HG02840 (cell line): Measurements from ENCODE around the gene TPD52L3.

Experiments
- ATAC-seq: cut with Tn5 transposase; IDR thresholded peaks from one replicate; pipeline ENCODE4 v1.9.1; 2021; ENCODE audit warnings: mild to moderate bottlenecking, moderate library complexity, moderate number of reproducible peaks; ENCODE audit not compliant: unreplicated experiment, low FRiP score

TPD52L3 gene

DNA sequence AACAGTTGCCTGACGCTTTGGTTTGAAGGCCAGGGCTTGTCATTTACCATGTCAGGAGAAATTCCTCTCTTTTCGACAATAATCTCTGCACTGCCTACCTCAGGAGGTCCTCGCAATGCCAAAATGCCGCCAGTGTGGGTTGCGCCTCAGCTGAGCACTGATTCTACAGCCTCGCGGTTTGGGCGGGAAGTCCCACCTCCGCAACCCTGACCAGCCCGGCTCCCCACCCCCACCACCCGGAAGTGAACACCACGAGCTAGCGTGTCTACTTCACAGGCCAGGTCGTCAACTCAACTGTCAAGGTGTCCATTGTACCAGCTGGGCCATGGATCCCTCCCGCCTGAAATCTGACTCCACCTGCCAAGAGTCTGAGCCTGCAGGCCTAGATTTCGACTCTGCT is at the start of gene TPD52L3:
TSS of gene TPD52L3 (plus strand) at position 273 of the 400 bp plus-strand sequence. CDS start 221 bp downstream, outside the sequence.
- no peak for ATAC-seq

DNA sequence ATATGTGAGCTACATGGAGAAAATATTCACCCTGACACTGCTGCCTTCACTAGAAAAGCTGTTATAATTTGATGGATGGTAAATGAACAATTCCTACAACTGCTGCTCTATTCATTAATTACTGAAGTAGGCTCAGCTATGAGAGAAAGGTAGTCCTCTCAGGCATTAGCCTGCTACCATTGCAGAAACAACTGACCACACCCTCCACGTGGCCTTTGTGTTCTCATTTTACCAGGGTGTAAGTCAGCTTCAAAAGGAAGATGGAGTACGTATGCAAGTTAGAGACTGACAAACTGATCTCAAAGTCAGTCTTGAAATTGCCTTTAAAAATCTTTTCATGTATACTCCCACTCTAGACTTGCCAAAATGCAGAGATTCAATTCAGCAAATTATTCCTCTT is 26.3 kb upstream of the TPD52L3 start:
- ATAC-seq: no peak

DNA sequence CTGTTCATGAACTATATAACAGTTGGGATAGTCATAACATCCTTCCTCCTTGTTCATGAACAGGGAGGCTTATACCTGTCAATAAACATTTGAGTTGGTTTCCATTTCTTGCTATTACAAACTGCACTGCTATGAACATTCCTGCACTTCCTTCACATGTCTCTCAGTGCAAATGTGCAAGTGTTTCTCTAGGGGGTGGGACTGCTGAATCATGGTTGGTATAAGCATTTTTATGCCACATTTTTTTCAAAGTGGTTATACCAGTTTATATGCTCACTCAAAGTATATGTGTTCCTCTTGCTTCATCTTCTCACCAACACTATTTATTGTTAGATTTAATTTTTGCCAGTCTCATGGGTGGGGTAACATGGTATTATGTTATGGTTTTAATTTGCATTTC is 25.8 kb upstream of the TPD52L3 start:
- no peak for ATAC-seq

DNA sequence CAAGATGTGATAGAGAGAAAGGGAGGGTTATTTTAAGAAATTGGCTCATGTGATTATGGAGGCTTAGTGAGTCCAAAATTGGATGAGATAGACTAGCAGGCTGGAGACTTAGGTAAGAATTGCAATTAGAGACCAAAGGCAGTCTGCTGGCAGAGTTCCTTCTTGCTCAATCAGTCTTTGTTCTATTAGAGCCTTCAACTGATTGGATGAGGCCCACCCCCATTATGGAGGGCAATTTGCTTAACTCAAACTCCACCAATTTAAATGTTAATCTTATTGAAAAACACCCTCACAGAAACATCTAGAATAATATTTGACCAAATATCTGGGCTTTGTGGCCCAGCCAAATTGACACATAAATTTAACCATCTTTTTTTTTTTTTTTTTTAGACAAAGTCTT is 23.9 kb upstream of the TPD52L3 start:
- no peak for ATAC-seq

DNA sequence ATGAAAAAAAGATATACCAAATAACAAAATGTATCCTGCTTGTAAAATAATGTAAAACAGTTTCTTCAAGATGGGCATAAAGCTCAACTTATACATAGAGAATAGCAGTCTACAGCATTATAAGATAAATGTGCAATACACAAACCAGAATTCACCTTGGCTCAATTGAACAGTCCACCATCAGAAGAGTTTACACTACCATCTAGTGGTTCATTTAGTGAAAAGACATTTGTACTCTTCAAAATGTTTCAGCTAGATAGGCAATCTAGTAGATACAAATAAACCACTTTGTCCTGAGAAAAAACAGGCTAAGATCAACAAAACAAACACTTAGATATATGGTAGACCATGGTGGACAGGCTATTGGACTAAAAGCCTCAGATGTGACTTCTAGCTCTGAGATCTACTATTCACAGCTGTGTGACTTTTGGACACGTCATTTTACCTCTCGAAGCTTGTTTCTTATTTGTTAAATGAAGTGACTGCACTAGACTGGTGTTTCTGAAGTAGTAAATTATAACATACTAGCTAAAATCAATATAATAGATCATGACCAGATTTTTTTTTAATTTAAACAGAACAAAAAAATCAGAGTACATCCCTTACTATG is 22.1 kb upstream of the TPD52L3 start:
- no peak for ATAC-seq

DNA sequence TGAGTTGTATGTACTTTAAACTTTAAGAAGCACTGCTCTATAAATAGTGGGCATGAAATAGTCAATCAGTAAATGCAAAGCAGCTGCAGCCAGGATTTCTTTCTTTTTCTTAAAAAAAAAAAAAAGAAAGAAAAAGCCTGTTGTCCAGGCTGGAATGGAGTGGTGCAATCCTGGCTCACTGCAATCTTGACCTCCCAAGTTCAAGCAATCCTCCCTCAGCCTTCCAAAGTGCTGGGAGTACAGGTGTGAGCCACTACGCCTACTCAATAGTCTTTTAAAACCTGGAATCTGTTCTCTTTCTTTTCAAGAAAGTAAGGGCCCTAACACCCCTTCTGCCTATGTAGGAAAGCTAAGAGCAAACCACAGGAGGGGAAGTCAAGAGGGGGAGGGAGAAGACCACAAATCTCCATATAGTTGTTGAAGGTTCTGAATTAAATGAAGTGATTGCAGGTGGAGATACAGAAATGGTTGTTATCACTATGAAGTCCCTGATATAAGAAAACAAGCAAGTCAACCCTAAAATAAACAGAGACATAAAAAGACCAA is 20.6 kb upstream of the TPD52L3 start:
- ATAC-seq: no peak

DNA sequence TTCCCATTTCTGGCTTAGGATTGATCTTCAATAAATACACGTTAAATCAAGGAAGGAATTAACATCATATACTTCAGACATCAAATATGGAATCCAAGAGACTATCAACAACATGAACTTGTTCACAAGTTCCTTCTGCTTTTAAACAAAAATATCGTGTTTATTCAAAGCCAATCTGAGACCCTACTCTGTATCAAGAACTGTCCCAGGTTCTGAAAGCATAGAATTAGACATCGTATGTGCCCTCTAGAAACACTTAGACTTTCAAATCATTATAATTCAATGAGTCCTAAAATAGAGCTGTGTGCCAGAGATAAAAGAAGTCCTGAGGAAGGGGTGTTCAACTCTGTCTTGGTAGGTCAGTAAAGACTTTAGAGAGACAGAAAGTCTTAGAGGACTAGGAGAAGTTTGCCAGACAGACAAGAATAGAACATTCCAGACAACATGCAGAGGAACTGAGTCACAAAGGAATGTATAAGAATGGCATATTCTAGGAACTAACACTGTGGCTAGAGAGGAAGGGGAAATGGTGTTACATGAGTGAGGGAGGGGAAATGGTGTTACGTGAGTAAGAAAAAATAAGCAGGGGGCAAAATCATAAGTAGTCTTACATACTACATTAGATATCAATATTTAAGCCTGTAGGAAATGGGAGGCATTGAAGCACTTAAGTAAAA is 2.9 kb downstream of the TPD52L3 start:
- no peak for ATAC-seq

DNA sequence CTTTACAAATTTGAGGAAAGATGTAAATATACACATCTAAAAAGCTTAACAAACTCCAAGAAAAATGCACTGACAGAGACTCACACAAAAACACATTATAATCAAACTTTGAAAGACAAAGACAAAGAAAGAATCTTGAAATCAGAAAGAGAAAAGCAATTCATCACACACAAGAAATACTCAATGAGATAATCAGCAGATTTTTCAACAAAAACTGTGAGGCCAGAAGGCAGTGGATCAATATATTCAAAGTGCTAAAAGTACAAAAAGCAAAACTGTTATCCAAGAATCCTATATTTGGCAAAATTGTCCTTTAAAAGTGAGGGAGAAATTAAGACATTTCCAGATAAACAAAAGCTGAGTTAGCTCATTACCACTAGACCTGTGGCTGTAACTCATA is 6.1 kb downstream of the TPD52L3 start:
- no peak for ATAC-seq

DNA sequence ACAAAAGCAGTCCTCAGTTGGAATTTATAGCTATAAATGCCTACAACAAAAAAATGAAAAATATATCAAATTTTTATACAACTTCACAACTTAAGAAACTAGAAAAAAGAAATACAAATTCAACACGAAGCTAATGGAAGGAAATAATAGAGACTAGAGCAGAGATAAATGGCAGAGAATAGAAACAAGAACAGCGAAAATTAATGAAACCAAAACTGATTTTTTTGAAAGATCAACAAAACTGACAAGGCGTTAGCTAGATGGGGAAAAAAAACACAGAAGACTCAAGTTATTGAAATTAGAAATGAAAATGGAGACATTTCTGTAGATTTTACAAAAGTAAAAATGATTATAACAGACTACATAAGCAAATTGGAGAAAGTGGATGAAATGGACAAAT is 20.6 kb downstream of the TPD52L3 start:
- ATAC-seq: no peak

DNA sequence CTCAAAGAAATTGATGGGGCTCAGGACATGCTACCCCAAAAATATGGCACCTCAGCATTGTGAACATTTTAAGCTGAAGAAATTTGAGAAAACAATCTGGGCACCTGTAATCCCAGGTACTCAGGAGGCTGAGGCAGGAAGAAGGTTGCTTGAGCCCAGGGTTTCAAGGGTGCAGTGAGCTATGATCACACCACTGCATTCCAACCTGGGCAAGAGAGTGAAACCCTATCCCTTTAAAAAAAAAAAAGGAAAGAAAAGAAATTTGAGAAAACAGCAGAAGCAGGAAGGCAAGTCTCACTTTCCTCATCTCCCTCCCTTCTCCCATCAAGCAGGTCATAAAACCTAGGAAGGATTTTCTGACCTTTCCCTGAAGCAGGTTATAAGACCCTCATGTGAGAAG is 23.6 kb downstream of the TPD52L3 start:
- no peak for ATAC-seq

DNA sequence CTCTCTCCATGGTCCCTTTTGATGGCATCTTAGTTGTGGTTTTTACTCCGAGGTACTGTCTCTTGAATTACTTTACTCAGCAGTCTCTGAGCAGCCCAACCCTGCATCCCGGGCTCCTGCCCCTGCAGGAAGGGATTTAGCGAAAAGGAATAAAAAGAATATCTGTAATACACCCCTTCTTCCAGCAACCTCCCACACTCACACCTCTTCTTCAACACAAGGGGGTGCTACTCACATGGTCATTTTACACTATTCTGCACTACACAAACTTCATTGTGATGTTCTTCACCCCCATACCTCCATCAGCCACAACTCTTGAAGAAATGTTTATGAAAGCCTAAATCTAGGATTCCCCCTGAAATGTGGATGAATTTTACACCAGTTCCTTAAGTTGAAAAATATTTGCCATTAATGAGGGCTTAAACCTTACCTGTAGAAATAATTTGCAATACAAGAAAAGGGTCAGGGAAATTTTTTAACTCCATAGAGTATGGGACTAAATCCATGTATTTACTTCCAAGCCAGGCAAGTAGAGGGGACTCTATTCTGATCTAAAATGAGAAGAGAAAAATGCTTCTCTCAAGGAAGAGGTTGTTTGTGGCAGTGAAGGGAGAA is 26.0 kb downstream of the TPD52L3 start:
- peak; percentile 54 for ATAC-seq

DNA sequence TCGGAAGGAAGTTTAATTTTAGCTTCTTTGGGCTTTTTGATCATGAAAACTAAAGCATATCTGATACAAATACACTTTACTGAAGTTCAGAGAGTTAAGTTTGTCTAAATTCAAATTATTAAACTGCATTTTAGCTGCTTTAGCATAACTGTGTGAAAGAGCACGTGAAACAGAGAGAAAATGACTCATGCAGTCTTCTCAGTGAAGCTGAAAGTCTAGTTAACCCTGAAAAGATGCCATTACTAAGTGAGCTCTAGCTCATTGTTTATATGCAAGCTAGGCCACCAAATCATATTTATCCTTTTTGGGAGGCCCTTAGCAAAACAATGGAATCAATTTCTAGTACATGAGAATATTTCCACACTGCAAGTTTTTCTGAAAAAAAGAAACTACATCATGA is 27.6 kb downstream of the TPD52L3 start:
- ATAC-seq: no peak

DNA sequence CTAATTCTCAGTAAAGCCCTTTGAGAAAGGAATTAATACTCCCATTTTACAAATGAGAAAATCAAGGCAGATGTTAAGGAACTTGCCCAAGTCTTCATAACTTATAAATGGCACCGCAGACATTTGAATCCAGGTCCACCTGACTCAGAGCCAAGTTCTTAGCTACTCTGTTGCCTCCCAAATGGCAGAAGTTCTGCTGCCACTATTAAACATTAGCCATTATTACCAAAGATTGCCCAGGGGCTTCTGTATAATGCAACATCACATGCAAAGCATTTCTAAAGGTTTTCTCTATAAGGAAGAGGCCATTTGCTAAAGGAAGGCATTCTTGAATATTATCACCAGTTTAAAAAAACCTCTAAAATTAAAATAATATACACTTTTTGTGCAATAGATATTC is 28.3 kb downstream of the TPD52L3 start:
- no peak for ATAC-seq

DNA sequence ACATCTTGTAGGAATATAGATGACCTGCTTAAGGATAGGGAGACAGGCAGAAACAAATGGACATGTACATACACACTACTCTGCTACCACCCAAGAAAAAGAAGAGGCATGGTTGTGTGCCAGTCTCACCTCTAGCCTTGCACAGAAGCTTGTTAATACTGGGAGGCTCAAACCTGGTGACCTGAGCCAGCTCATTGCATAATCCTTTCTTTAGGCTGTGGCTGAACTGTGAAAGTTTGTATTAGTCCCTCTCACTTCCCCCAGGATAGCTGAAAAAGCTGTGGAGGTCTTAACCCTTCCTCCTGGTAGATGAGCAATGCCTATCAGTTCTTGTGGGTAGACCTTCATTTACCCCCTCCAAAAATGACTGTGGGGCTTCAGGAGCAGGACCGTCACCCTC is 28.7 kb downstream of the TPD52L3 start:
- no peak for ATAC-seq

DNA sequence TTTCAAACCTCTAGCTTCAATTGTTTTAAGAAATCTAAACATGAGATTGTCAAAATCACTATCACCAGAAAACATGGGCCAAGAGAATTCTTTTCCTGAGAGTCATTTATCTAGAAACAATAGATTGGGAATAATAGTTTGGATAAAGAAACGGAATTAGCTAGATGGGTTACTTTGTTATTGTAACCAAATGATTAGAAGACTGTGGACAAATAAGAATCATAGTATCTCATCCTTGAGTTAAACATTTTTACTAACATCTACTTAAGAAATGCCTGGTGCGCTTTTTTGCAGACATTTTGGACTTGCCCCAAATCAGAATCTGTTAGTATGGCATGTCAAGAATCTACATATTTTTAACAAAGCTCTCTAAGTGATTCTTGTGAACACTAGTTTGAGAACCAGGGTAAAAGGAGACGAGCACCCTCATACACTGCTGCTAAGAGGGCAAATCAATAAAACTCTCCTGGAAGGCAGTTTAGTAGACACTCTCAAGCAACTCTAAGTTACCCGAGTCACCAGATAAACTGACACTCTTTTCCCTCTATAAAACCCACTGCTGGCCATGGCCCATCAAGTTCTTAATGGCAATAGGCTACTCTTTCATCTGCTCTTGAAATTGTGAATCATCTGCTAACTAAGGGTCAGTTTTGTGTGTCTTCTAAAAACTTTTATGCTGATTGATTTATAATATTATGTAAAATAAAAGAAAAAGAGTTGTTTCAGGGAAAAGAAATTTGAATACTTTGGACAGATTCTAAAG is 39.1 kb downstream of the TPD52L3 start:
- ATAC-seq: no peak

DNA sequence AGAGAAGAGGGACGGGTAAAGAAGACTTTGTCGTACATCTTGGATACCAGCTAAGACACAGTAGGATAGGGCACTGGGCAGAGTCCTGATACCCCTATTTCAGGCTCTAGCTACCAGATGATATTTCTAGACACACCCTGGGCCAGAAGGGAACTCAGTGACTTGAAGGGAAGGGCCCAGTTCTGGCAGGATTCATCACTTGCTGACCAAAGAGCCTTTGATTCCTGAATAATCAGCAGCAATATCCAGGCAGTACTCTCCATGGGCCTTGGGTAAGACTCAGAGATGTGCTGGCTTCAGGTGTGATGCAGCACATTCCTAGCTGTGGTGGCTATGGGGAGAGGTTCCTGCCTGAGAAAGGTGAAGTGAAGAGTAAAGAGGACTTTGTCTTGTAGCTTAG is 40.7 kb downstream of the TPD52L3 start:
- ATAC-seq: no peak
